Measurements from ENCODE around the gene DMAC1.

The DMAC1 gene

GRCh38 chr9:7799234-7799943 lies at the start of gene DMAC1:
TSS of gene DMAC1 (minus strand) at chr9:7799778. CDS start at chr9:7799734, 44 bp downstream.
- Histone ChIP-seq H3K4me1 (ENCODE audit: low read depth, poor library complexity, severe bottlenecking) (no peaks in the 10 kb centered on the region), H2AFZ (ENCODE audit: low read depth) (peak within 1 kb of the TSS; percentile 44), H4K20me1 (ENCODE audit: insufficient read depth) (no peaks in the 10 kb centered on the region), H3K79me2 (ENCODE audit: insufficient read depth, low read depth) (no peaks in the 10 kb centered on the region), H3K27me3 (ENCODE audit: insufficient read depth, low read depth) (no peaks in the 10 kb centered on the region), H3K4me2 (no peak within 1 kb of the TSS), H3K27ac (no peak within 1 kb of the TSS), H3K4me3 (IDR thresholded peaks at IDR 0.05; ENCODE audit: insufficient read depth, low read depth, low read length) (no peak within 1 kb of the TSS), H3K36me3 (ENCODE audit: insufficient read depth) (no peaks in the 10 kb centered on the region), H3K9ac (peak within 1 kb of the TSS; percentile 50; the same call in 1 of the 2 replicates)
- no peak for TF ChIP-seq CTCF (conservative IDR thresholded peaks at IDR 0.05; ENCODE audit: low read depth, low read length)

GRCh38 chr9:7849362-7849761 lies 49.8 kb upstream of the DMAC1 start:
- no peak overlapping the region for H3K27ac ChIP-seq
- H3K27me3 ChIP-seq (ENCODE audit: insufficient read depth, low read depth): no peaks in the 10 kb centered on the region
- H3K4me2 ChIP-seq: no peak overlapping the region
- no peak overlapping the region for H3K4me3 ChIP-seq (IDR thresholded peaks at IDR 0.05; ENCODE audit: insufficient read depth, low read depth, low read length)
- H3K4me1 ChIP-seq (ENCODE audit: low read depth, poor library complexity, severe bottlenecking): no peaks in the 10 kb centered on the region
- H3K36me3 ChIP-seq (ENCODE audit: insufficient read depth): no peaks in the 10 kb centered on the region
- H4K20me1 ChIP-seq (ENCODE audit: insufficient read depth): no peaks in the 10 kb centered on the region
- TF ChIP-seq CTCF (conservative IDR thresholded peaks at IDR 0.05; ENCODE audit: low read depth, low read length): no peak
- no peaks in the 10 kb centered on the region for H3K79me2 ChIP-seq (ENCODE audit: insufficient read depth, low read depth)
- no peak overlapping the region for H3K9ac ChIP-seq
- no peak overlapping the region for H2AFZ ChIP-seq (ENCODE audit: low read depth)

- Histone ChIP-seq H3K4me2 (no peak overlapping the region), H4K20me1 (ENCODE audit: insufficient read depth) (no peaks in the 10 kb centered on the region), H3K36me3 (ENCODE audit: insufficient read depth) (no peaks in the 10 kb centered on the region), H3K4me3 (IDR thresholded peaks at IDR 0.05; ENCODE audit: insufficient read depth, low read depth, low read length) (no peak overlapping the region), H2AFZ (ENCODE audit: low read depth) (no peak overlapping the region), H3K4me1 (ENCODE audit: low read depth, poor library complexity, severe bottlenecking) (no peaks in the 10 kb centered on the region), H3K79me2 (ENCODE audit: insufficient read depth, low read depth) (no peaks in the 10 kb centered on the region), H3K27ac (no peak overlapping the region), H3K27me3 (ENCODE audit: insufficient read depth, low read depth) (no peaks in the 10 kb centered on the region), H3K9ac (no peak overlapping the region)
- no peak for TF ChIP-seq CTCF (conservative IDR thresholded peaks at IDR 0.05; ENCODE audit: low read depth, low read length)
These were observed 48.9 kb upstream of the DMAC1 start for GRCh38 chr9:7848498-7848897.

GRCh38 chr9:7844242-7844641 lies 44.7 kb upstream of the DMAC1 start:
- H4K20me1 ChIP-seq (ENCODE audit: insufficient read depth): no peaks in the 10 kb centered on the region
- no peak overlapping the region for H3K27ac ChIP-seq
- no peaks in the 10 kb centered on the region for H3K79me2 ChIP-seq (ENCODE audit: insufficient read depth, low read depth)
- H3K4me3 ChIP-seq (IDR thresholded peaks at IDR 0.05; ENCODE audit: insufficient read depth, low read depth, low read length): no peak overlapping the region
- no peaks in the 10 kb centered on the region for H3K36me3 ChIP-seq (ENCODE audit: insufficient read depth)
- no peaks in the 10 kb centered on the region for H3K4me1 ChIP-seq (ENCODE audit: low read depth, poor library complexity, severe bottlenecking)
- H3K4me2 ChIP-seq: no peak overlapping the region
- H3K9ac ChIP-seq: no peak overlapping the region
- TF ChIP-seq CTCF (conservative IDR thresholded peaks at IDR 0.05; ENCODE audit: low read depth, low read length): no peak; the same call in 1 of the 2 replicates
- H2AFZ ChIP-seq (ENCODE audit: low read depth): no peak overlapping the region
- no peaks in the 10 kb centered on the region for H3K27me3 ChIP-seq (ENCODE audit: insufficient read depth, low read depth)

Measured in KMS-11 (cell line).